ENCODE data around the gene NDUFB10. TPM values are rescaled to one million over a fixed set of nuclear protein-coding genes. Genes with fewer than 3 reads are reported as not detected.

NDUFB10 gene
- total RNA-seq, 1 experiment from 2014 or later, result 190 TPM

- H3K4me1 ChIP-seq (replicated peaks; ENCODE audit: insufficient read depth), result peaks cover 22% of the 10 kb centered on the region
- BruUV-seq (replicated peaks), result no TSS peak
- ChIA-PET CTCF (interaction anchor here (0.6 kb wide), 2 partner anchors 24 to 711 kb away, joined by 4 to 5 read pairs; no protein-coding TSS in a partner anchor), POLR2A (ENCODE audit: unreplicated experiment) (no interaction called here)
- no peak for TF ChIP-seq EZH2 (IDR thresholded peaks at IDR 0.05; ENCODE audit: low read depth)
- TF ChIP-seq CTCF (conservative IDR thresholded peaks at IDR 0.05), result no peak
- no peak overlapping the region for H3K27ac ChIP-seq
- no peaks in the 10 kb centered on the region for H3K9me2 ChIP-seq (ENCODE audit: insufficient read depth)
- no peaks in the 10 kb centered on the region for H3K9me3 ChIP-seq (ENCODE audit: insufficient read depth, low read depth)
- peaks cover 31% of the 10 kb centered on the region; the same call in 1 of the 2 replicates for H3K27me3 ChIP-seq (ENCODE audit: insufficient read depth, low read depth)
- H3K79me2 ChIP-seq (ENCODE audit: low read depth), result no peaks in the 10 kb centered on the region
- no peak for DNase-seq
- no peak overlapping the region for H3K4me2 ChIP-seq
- intact Hi-C loops (cut with micrococcal nuclease; ENCODE audit: unreplicated experiment), result no loop called here
- no peak overlapping the region for H3K4me3 ChIP-seq
- no peaks in the 10 kb centered on the region for H4K20me1 ChIP-seq (ENCODE audit: insufficient read depth)
- H3F3A ChIP-seq (ENCODE audit: insufficient read depth, low read depth), result peaks cover 5% of the 10 kb centered on the region; the same call in 1 of the 2 replicates
- H3K36me3 ChIP-seq (ENCODE audit: low read depth), result no peaks in the 10 kb centered on the region
- no peak overlapping the region for H2AFZ ChIP-seq
Measured at GRCh38 chr16:1916640-1916990, 42.7 kb upstream of the NDUFB10 start.

GRCh38 chr16:1917056-1917664 is 42.2 kb upstream of the NDUFB10 start:
- H3K4me2 ChIP-seq, result no peak overlapping the region
- no peaks in the 10 kb centered on the region for H3K9me2 ChIP-seq (ENCODE audit: insufficient read depth)
- H4K20me1 ChIP-seq (ENCODE audit: insufficient read depth), result no peaks in the 10 kb centered on the region
- intact Hi-C loops (cut with micrococcal nuclease; ENCODE audit: unreplicated experiment), result no loop called here
- H3K79me2 ChIP-seq (ENCODE audit: low read depth), result no peaks in the 10 kb centered on the region
- TF ChIP-seq CTCF (conservative IDR thresholded peaks at IDR 0.05) (no peak), EZH2 (IDR thresholded peaks at IDR 0.05; ENCODE audit: low read depth) (no peak)
- H3K9me3 ChIP-seq (ENCODE audit: insufficient read depth, low read depth), result no peaks in the 10 kb centered on the region
- ChIA-PET POLR2A (ENCODE audit: unreplicated experiment) (no interaction called here), CTCF (no interaction called here)
- H3K27me3 ChIP-seq (ENCODE audit: insufficient read depth, low read depth), result peaks cover 35% of the 10 kb centered on the region; the same call in 1 of the 2 replicates
- BruUV-seq (replicated peaks), result no TSS peak
- peaks cover 22% of the 10 kb centered on the region for H3K4me1 ChIP-seq (replicated peaks; ENCODE audit: insufficient read depth)
- no peak overlapping the region for H3K27ac ChIP-seq
- no peak overlapping the region for H3K4me3 ChIP-seq
- H3F3A ChIP-seq (ENCODE audit: insufficient read depth, low read depth), result peaks cover 9% of the 10 kb centered on the region; the same call in 1 of the 2 replicates
- DNase-seq, result no peak
- H2AFZ ChIP-seq, result no peak overlapping the region
- no peaks in the 10 kb centered on the region for H3K36me3 ChIP-seq (ENCODE audit: low read depth)

- Histone ChIP-seq H3K4me3 (no peak overlapping the region), H4K20me1 (ENCODE audit: insufficient read depth) (no peaks in the 10 kb centered on the region), H2AFZ (no peak overlapping the region), H3K27me3 (ENCODE audit: insufficient read depth, low read depth) (peaks cover 35% of the 10 kb centered on the region; the same call in 1 of the 2 replicates), H3K27ac (no peak overlapping the region), H3F3A (ENCODE audit: insufficient read depth, low read depth) (peaks cover 9% of the 10 kb centered on the region; the same call in 1 of the 2 replicates), H3K4me2 (no peak overlapping the region), H3K9me3 (ENCODE audit: insufficient read depth, low read depth) (no peaks in the 10 kb centered on the region), H3K4me1 (replicated peaks; ENCODE audit: insufficient read depth) (peaks cover 16% of the 10 kb centered on the region), H3K79me2 (ENCODE audit: low read depth) (no peaks in the 10 kb centered on the region), H3K36me3 (ENCODE audit: low read depth) (no peaks in the 10 kb centered on the region), H3K9me2 (ENCODE audit: insufficient read depth) (no peaks in the 10 kb centered on the region)
- intact Hi-C loops (cut with micrococcal nuclease; ENCODE audit: unreplicated experiment), result no loop called here
- TF ChIP-seq CTCF (conservative IDR thresholded peaks at IDR 0.05) (no peak), EZH2 (IDR thresholded peaks at IDR 0.05; ENCODE audit: low read depth) (no peak)
- CTCF ChIA-PET, result no interaction called here
- BruUV-seq (replicated peaks), result no TSS peak
- POLR2A ChIA-PET (ENCODE audit: unreplicated experiment), result no interaction called here
- no peak for DNase-seq
Measured at GRCh38 chr16:1917665-1918350, 41.5 kb upstream of the NDUFB10 start.
